Uterus (tissue), 4 donors: ENCODE data around the gene DIDO1. TPM values are rescaled to one million over a fixed set of nuclear protein-coding genes. Genes with fewer than 3 reads are reported as not detected.

Experiments used
- DNase-seq, 2 donors: peaks; one replicate each; pipeline ENCODE4 v3.0.0-alpha.2; 2019 to 2020
- H3K27ac ChIP-seq, 2 donors: fragments of 200-600 bp; sonication (generic); 1 replicate in 1 of 2; 2 replicates in 1 of 2; pipeline ENCODE4 v1.5.1; 2016 to 2018
- H3K27me3 ChIP-seq, 2 donors: fragments of 200-600 bp; sonication (generic); one replicate each; pipeline ENCODE4 v1.5.1; 2018 to 2019; ENCODE audit warnings: control low read depth in 1 of 2
- H3K36me3 ChIP-seq, 2 donors: fragments of 200-600 bp; sonication (generic); one replicate each; pipeline ENCODE4 v1.5.1; 2019; ENCODE audit warnings: control low read depth in 1 of 2
- H3K4me1 ChIP-seq, 2 donors: fragments of 200-600 bp; sonication (generic); one replicate each; pipeline ENCODE4 v1.5.1; 2018 to 2019; ENCODE audit warnings: control low read depth in 1 of 2
- H3K4me3 ChIP-seq, 2 donors: fragments of 200-600 bp; sonication (generic); 1 replicate in 1 of 2; 2 replicates in 1 of 2; pipeline ENCODE4 v1.5.1; 2018 to 2019; ENCODE audit warnings: mild to moderate bottlenecking in 1 of 2
- H3K9me3 ChIP-seq, 2 donors: fragments of 200-600 bp; sonication (generic); one replicate each; pipeline ENCODE4 v1.5.1; 2019; ENCODE audit warnings: control low read depth in 1 of 2
- CTCF ChIP-seq, 4 experiments: fragments of 200-600 bp in 2 of 4; fragments of 450-650 bp in 2 of 4; sonication (generic) in 2 of 4; IDR thresholded peaks; one replicate each; pipeline ENCODE4 v1.5.1; 2016 to 2019; ENCODE audit warnings: antibody characterized with exemption in 4 of 4, mild to moderate bottlenecking in 2 of 4, moderate library complexity in 1 of 4
- POLR2A ChIP-seq, 2 donors: fragments of 450-650 bp; IDR thresholded peaks; one replicate each; pipeline ENCODE4 v1.6.1; 2016; ENCODE audit warnings: antibody characterized with exemption in 2 of 2, mild to moderate bottlenecking in 1 of 2, moderate library complexity in 1 of 2
- intact Hi-C: fragments of 100-400 bp; cut with DNase I; formaldehyde crosslinking; loops from one replicate; pipeline ENCODE4 v1.15.1; 2023; ENCODE audit warnings: low total_unique reads
- total RNA-seq, 4 donors: library from RNA; depleted of rRNA in 3 of 4; stranded (reverse); fragments of >200 nt in 3 of 4; gene quantifications; one replicate each; pipeline versions ENCODE4 v1.1.0 to v1.2.4, GENCODE V29; 2014 to 2023
- donor health status: DM: yes; HTN: yes; CAD: no.

DIDO1 gene
- total RNA-seq, 4 donors from 2014 or later = 20.9 to 92.8 (median 78.8) TPM

GRCh38 chr20:62947532-62948300 lies 21.4 kb upstream of the DIDO1 start:
- Histone ChIP-seq H3K9me3 (no peaks in the 10 kb centered on the region), H3K4me1 (peaks cover 3 to 5% of the 10 kb centered on the region in 2 donors), H3K4me3 (no peak overlapping the region), H3K27me3 (no peaks in the 10 kb centered on the region), H3K36me3 (no peaks in the 10 kb centered on the region), H3K27ac (no peak overlapping the region)
- no peak for DNase-seq
- intact Hi-C loops = no loop called here
- TF ChIP-seq CTCF (IDR thresholded peaks at IDR 0.05) (no peak), POLR2A (IDR thresholded peaks at IDR 0.05) (no peak)

GRCh38 chr20:62946918-62947317 lies 20.6 kb upstream of the DIDO1 start:
- no peak for DNase-seq
- Histone ChIP-seq H3K27ac (no peak overlapping the region), H3K4me1 (no peaks in the 10 kb centered on the region)

GRCh38 chr20:62945771-62946339 lies 19.6 kb upstream of the DIDO1 start:
- no peaks in the 10 kb centered on the region for H3K36me3 ChIP-seq
- H3K4me1 ChIP-seq = no peaks in the 10 kb centered on the region
- H3K9me3 ChIP-seq = no peaks in the 10 kb centered on the region
- no peak overlapping the region for H3K4me3 ChIP-seq
- intact Hi-C loops = no loop called here
- TF ChIP-seq CTCF (IDR thresholded peaks at IDR 0.05) (no peak), POLR2A (IDR thresholded peaks at IDR 0.05) (no peak)
- no peak for DNase-seq
- H3K27ac ChIP-seq = no peak overlapping the region
- no peaks in the 10 kb centered on the region for H3K27me3 ChIP-seq

More at GRCh38 chr20:62946918-62947317, 20.6 kb upstream of the DIDO1 start:
- H3K36me3 ChIP-seq = no peaks in the 10 kb centered on the region
- H3K4me3 ChIP-seq = no peak overlapping the region
- no peaks in the 10 kb centered on the region for H3K27me3 ChIP-seq
- no peaks in the 10 kb centered on the region for H3K9me3 ChIP-seq
- intact Hi-C loops = no loop called here
- TF ChIP-seq POLR2A (IDR thresholded peaks at IDR 0.05) (no peak), CTCF (IDR thresholded peaks at IDR 0.05) (no peak)

GRCh38 chr20:62944746-62945145 lies 18.4 kb upstream of the DIDO1 start:
- no peaks in the 10 kb centered on the region for H3K4me1 ChIP-seq
- TF ChIP-seq CTCF (IDR thresholded peaks at IDR 0.05) (no peak), POLR2A (IDR thresholded peaks at IDR 0.05) (no peak)
- DNase-seq = no peak
- H3K9me3 ChIP-seq = no peaks in the 10 kb centered on the region
- intact Hi-C loops = no loop called here
- no peak overlapping the region for H3K4me3 ChIP-seq
- H3K27ac ChIP-seq = no peak overlapping the region
- H3K27me3 ChIP-seq = no peaks in the 10 kb centered on the region
- H3K36me3 ChIP-seq = no peaks in the 10 kb centered on the region

- no peaks in the 10 kb centered on the region for H3K9me3 ChIP-seq
- DNase-seq = no peak
- H3K4me3 ChIP-seq = no peak overlapping the region
- intact Hi-C loops = no loop called here
- TF ChIP-seq CTCF (IDR thresholded peaks at IDR 0.05) (no peak), POLR2A (IDR thresholded peaks at IDR 0.05) (no peak)
- no peaks in the 10 kb centered on the region for H3K4me1 ChIP-seq
- H3K27me3 ChIP-seq = no peaks in the 10 kb centered on the region
- no peak overlapping the region for H3K27ac ChIP-seq
- H3K36me3 ChIP-seq = no peaks in the 10 kb centered on the region
Observed at GRCh38 chr20:62944184-62944583, 17.9 kb upstream of the DIDO1 start.
